Bone marrow (tissue), 2 donors: Measurements from ENCODE around the gene FAM169A.
A peak's percentile ranks its signal among the peaks of the same experiment; 100 is the strongest.
"Not testable (repeated sequence)": the region's sequence is repeated elsewhere in the genome, so short reads cannot be mapped to it uniquely, and the experiment has no call there.

ENCODE experiments used
- DNase-seq, 2 donors: peaks; one replicate each; lab custom pipeline; 2025; lab: John Stamatoyannopoulos, UW

FAM169A gene

DNA sequence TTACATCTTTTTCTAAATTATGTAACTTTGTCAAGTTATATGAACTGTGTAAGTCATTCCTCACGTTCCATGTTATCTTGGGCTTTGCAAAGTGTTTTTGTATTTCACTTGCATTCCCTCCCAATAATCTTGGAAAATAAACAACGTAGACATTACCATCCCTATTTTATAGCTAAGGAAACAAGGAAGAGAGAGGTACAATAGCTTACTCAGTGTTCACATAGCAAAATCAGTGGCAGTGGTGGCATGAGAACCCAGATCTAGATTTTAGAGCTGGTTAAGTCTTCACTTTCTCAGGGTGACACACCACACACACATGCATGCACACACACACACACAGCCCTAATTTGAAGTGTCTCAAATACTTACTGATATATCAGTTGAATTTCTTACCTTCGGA, 65.0 kb downstream of the FAM169A start:
- no peak for DNase-seq

DNA sequence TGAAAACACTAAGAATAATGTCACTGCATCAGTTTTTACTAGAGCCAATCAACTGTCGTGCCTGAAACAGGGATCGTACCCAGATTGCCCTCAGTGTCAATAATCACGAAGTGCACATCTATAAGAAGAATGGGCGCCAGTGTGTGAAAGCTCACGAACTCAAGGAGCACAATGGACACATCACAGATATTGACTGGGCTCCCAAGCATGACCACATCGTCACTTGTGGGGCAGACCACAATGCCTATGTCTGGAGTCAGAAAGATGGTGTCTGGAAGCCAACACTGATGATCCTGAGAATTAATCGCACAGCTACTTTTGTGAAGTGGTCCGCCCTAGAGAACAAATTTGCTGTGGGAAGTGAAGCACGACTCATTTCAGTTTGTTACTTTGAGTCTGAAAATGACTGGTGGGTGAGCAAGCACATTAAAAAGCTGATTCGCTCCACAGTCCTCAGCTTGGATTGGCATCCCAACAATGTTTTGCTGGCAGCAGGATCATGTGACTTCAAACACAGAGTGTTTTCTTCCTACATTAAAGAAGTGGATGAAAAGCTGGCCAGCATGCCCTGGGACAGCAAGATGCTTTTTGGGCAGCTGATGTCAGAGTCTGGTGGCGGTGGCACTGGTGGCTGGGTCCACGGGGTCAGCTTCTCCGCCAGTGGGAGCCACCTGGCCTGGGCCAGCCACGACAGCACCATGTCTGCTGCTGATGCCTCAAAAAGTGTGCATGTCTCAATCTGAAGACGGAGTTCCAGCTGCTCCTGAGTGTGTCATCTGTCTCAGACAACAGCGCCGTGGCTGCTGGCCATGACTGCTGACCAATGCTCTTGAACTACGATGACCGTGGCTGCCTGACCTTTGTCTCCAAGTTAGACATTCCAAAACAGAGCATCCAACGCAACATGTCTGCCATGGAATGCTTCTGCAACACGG, 66.9 kb downstream of the FAM169A start:
- no peak for DNase-seq

DNA sequence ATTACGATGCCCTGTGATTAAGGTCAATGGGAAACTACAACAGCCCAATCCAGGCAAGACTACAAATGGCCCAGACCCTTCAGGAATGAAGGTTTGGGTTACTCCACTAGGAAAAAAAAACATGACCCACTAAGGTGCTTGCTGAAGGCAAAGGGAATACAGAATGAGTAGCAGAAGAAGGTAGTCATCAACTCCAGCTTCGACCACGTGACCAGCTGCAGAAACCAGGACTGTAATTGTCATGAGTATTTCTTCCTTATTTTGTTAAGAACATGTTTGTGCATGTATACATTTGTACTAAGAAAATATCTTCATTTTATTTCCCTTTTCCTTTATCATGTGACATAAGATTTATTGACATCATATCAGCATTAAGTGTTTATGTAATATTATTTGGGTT, 74.5 kb downstream of the FAM169A start:
- DNase-seq = not testable (repeated sequence)

DNA sequence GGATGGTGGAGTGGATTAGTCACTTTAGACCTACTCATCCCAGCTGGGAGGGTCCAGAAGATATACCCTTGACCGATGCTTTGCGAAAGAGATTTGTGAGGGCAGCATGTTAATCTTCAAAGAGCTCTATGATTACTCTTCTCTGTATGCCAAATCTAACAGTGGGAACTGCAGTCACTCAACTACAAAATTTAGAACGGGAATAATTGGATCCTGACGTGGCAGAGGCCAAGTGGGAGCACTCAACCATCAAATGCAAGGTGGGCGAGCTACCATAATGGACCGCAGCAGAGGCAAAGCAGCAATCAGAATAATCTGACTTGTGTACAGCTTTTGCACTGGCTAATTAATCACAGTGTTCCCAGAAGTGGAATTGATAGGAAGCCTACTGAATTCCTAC, 78.8 kb downstream of the FAM169A start:
- DNase-seq = no peak

DNA sequence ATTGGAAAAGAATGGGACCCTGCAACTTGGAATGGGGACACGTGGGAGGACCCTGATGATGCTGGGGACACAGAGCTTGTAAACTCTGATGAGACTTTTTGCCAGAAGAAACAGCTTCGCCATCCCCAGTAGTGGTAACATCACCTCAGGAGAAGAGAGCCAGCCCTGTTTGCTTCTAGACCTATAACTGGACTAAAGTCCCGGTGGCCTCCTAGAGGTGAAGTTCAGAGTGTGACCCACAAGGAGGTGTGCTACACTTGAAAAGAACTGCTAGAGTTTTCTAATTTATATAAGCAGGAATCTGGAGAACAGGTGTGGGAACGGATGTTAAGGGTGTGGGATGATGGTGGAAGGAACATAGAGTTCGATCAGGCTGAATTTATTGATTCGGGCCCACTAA, 79.3 kb downstream of the FAM169A start:
- DNase-seq = no peak

DNA sequence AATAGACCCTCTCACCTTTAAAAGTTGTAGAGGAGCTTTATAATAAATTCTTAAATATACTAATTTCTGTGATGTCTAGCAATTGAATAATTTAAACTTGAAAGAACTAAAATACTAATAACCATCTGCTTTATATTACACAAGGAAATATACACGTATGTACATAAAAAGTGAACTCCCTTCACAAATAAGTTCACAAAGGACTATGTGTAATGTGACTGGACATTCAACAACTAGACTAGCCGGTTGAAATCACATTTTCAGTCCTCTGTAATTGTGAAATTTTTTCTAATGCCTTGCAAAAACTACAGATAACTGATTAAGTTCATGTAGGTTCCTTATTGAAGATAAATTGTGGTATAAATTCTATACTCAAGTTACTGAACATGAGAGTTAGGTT, 87.6 kb downstream of the FAM169A start:
- DNase-seq = no peak

DNA sequence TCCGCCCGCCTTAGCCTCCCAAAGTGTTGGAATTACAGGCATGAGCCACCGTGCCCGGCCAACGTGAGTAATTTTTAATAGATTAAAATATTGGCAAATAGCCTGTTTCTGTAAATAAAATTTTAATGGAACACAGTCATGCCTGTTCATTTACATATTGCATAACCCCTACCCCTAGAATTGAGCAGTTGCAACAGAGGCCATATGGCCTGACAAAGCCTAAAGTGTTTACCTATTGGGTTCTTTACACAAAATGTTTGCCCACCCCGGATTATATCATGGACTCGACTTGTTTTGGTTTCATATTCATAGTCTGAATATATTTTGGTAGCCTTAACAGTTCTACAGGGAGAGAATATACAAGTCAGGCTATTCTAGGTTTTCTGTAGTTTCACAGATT, 93.8 kb downstream of the FAM169A start:
- no peak for DNase-seq

DNA sequence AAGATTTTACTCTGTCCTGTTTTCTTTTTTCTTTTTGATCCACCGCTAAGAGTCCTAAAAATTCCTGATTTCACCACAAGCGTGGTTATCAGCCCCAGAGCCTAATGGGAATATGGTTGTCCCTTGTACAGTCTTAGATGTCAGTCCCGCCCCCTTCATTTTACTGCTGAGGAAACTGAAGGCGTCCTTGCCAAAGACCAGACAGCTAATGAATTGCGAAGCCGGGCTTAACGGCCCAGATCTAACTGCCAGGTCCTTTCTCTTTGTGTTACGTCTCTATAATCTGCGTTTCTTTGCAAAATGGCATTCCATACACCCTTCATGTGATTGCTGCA, 98.6 kb downstream of the FAM169A start:
- no peak for DNase-seq

DNA sequence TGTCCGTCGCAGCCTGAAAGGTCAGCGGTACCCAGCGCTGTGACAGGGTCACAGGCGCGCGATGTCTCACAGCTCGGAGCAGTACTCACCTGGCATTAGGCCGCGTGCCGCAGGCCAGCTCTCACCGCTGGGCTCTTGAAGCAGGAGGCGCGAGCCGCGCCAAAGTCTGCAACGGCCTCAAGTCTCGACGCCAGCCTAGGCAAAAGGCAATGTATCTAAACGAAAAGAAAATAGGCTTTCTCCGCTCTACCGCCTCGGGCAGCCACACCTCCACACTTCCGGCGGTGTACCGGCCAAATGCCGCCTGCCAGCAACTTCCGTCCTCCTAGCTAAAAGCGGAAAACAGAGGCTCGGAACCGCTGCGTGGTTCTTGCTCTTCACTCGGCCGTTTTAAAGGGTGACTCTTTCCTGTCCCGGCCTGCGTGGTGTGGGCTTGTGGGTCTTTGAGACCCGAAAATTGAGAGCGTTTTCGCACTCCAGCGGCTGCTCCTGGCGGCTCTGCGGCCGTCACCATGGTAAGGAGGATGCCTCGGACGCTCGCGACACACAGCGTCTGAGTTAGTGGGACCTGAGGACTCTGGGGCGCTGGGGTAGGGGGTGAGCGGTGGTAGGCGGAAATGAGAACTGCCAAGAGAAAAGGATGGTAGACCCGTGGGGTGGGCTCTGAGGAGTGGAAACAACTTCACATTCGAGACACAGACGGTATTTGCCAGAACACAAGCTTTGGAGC, 99.2 kb downstream of the FAM169A start, which contains the start of the genes GFM2 and NSA2:
Gene GFM2, minus strand, starts transcription at position 269 of the 730 bp plus-strand sequence. CDS start 3,375 bp downstream, outside the sequence.
Gene NSA2, plus strand, starts transcription at position 401 of the 730 bp plus-strand sequence. Its CDS starts 112 bp downstream, at position 513.
- DNase-seq = peak; percentile 82 to 85

DNA sequence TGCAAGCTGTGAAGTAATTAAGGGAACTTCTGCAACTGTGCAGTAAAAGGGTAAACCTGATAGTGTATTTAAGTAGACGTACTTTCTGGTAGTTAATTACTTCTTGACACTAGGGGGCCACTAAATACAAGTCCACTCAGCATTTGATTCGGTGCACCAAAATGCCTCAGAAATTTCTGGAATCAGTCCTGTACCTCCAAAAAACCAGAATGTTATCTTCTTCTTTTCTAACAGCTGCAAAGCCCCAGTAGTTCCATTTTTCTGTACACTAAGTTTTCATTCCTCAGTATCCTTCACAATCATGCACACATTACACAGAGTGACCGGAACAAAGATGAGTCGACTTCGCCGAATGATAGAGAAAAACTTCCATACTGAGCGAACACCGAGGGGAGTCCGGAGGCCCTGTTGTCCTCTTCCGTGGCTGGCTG, 99.8 kb downstream of the FAM169A start:
- DNase-seq = peak in 1 of 2 donors; percentile 81

DNA sequence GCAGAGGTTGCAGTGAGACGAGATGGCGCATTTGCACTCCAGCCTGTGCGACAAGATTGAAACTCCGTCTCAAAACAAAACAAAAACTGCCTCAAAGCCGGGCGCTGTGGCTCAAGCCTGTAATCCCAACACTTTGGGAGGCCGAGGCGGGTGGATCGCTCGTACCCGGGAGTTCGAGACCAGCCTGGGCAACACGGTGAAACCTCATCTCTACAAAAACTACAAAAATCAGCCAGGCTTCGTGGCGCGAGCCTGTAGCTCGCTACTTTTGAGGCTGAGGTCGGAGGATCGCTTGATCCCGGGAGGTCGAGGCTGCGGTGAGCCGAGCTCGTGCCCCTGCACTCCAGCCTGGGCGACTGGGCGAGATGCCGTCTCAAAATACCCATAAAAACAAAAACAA, 100.3 kb downstream of the FAM169A start:
- no peak for DNase-seq

DNA sequence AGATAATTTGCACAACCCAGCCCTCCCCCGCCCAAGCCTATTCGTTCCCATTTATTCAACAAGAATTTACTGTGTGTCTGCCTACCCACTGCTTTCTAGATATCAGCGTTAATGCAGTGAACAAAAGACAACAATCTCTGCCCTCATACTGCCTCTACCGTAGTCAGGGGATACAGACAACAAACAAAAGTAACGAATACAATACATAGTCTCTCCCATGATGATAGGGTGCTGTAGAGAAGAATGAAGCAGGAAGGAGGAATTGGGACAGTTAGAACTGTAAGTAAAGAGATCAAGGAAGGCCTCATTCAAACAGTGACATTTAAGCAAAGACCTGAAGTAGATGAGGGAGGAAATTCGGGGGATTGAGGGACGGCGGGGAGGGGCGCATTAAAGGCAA, 101.0 kb downstream of the FAM169A start:
- no peak for DNase-seq

DNA sequence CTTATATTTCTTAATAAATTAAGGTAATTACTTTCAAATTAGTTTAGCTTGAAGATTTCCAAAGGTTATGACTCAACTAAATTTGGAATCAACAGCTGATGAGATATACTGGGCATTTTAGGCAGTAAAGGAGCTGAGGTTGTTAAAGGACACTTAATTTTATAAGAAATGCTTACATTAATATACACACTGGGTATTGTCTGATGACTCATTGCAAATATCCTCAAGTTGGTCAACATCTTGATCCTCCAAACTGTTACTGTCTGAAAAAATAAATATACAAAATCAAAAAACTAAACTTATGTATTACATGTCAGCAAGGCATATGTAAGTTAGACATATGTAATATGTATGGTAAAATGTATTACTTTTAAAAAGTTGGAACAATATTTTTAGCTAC, 102.7 kb downstream of the FAM169A start:
- no peak for DNase-seq

DNA sequence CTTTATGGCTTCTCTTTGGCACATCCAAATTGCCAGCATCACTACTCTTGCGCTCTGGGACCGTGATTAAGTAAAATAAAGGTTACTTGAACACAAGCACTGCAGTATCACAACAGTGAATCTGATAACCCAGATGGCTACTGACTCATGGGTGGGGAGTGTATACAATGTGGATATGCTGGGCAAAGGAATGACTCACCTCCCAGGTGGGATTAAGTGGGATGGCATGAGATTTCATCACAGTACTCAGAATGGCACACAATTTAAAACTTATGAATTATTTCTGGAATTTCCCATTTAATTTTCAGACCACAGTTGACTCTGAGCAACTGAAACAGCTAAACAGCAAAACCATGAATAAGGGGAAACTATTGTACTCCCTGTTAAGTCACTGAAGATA, 103.6 kb downstream of the FAM169A start:
- no peak for DNase-seq

DNA sequence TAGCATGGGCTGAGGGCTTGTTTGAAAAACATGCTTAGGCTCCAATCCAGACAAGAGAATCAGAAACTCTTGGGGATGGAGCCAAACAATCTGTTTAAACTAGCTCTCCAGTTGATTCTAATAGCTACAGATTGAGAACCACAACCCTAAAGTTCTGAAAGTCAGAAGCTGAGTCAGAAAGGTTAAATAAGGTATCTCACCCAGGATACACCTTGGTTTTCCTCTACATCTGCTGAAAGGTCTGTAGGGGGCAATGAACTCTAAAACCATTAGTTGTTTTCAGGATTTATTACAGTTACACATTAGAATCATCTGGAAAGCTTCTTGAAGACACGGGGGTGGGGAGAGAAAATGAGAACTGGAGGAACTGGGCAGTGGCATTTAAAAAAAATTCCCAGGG, 104.9 kb downstream of the FAM169A start:
- no peak for DNase-seq

DNA sequence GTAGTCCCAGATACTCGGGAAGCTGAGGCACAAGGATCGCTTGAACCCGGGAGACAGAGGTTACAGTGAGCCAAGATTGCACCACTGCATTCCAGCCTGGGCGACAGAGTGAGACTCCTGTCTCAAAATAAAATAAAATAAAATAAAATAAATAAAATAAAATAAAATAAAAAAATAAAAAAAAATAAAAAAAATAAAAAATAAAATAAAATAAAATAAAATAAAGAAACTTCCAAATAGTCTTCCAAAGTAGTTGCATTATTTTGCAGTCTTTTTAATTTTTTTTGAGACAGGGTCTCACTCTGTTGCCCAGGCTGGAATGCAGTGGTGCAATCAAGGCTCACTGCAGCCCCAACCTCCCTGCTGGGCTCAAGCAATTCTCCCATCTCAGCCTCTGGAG, 117.4 kb downstream of the FAM169A start:
- not testable (repeated sequence) for DNase-seq

DNA sequence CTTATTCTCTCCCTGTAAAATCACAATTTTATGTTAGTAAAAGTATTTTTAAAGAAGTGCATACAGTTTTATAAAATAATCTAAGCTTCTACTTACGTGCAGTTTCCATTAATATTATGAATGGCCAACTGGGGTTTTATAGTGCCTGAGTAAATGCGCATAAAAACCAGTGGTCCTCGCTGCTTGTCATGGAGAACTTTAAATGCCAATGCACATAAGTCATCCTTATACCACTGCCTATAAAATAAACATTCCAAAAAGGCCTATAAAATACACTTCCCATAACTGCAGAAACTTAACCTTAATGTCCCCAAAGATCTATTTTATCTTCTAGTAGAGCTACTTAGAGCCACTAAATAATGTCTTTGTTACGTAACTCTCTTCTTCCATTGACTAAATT, 127.8 kb downstream of the FAM169A start:
- no peak for DNase-seq

DNA sequence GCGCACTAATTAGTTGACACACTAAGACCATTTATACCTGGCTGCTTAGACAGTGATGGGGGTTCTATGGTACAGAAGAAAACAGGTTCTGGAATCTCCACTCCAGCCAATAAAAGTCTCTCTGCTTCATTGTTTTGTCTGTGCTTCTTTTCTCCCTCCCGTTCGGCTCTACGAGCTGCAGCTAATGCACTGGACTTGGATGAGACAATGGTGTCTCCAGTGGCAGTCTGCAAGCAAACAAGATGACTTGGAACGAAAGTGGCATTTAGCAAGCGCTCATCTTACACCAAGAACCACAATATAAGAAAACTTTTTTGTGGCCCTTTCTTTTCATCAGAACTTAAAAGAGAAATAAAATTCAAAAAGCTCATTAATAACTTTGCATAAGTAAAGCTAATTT, 129.4 kb downstream of the FAM169A start:
- no peak for DNase-seq
